ENCODE data around the gene CRACDL.

GRCh38 chr2:98940102-98940501, 4.1 kb upstream of the CRACDL start:
- no peak for TF ChIP-seq ZFP3 (CRISPR knock-in tag; IDR thresholded peaks at IDR 0.05)
- no peak for TF ChIP-seq PATZ1 (CRISPR knock-in tag; IDR thresholded peaks at IDR 0.05; ENCODE audit: borderline replicate concordance)
- no peak for TF ChIP-seq ARNTL (CRISPR knock-in tag; IDR thresholded peaks at IDR 0.05; ENCODE audit: borderline replicate concordance, low read depth)
- no peak for TF ChIP-seq SNAI2 (CRISPR knock-in tag; IDR thresholded peaks at IDR 0.05)
- TF ChIP-seq ZFP30 (CRISPR knock-in tag; IDR thresholded peaks at IDR 0.05): no peak
- TF ChIP-seq ZC3H10 (CRISPR knock-in tag; IDR thresholded peaks at IDR 0.05): no peak
- no peak for TF ChIP-seq CREB5 (CRISPR knock-in tag; IDR thresholded peaks at IDR 0.05; ENCODE audit: low read depth)
- no peak for TF ChIP-seq BACH2 (CRISPR knock-in tag; IDR thresholded peaks at IDR 0.05; ENCODE audit: borderline replicate concordance)
- TF ChIP-seq POU6F1 (CRISPR knock-in tag; IDR thresholded peaks at IDR 0.05; ENCODE audit: borderline replicate concordance, low read depth): no peak
- TF ChIP-seq ZNF565 (CRISPR knock-in tag; conservative IDR thresholded peaks at IDR 0.05; ENCODE audit: low read depth): no peak
- TF ChIP-seq ISL1 (CRISPR knock-in tag; IDR thresholded peaks at IDR 0.05): no peak
- no peak for TF ChIP-seq OSR1 (CRISPR knock-in tag; IDR thresholded peaks at IDR 0.05)

All from SK-N-SH treated with all-trans-retinoic acid at 6 μM for 48 hours (cell line).